ENCODE measurements around the gene NKX6-1.

The NKX6-1 gene

GRCh38 chr4:84494531-84494930 is 4.6 kb downstream of the NKX6-1 start:
- no peak for TF ChIP-seq ZFX (IDR thresholded peaks at IDR 0.05)
- no peak for TF ChIP-seq CTCF (conservative IDR thresholded peaks at IDR 0.05)
- no peak overlapping the region for H3K27ac ChIP-seq

GRCh38 chr4:84494076-84494475 is 5.0 kb downstream of the NKX6-1 start:
- TF ChIP-seq ZFX (IDR thresholded peaks at IDR 0.05) (no peak), CTCF (conservative IDR thresholded peaks at IDR 0.05) (no peak)
- no peak overlapping the region for H3K27ac ChIP-seq

GRCh38 chr4:84493092-84493850 is 5.8 kb downstream of the NKX6-1 start:
- no peak overlapping the region for H3K27ac ChIP-seq
- TF ChIP-seq ZFX (IDR thresholded peaks at IDR 0.05) = no peak
- no peak for TF ChIP-seq CTCF (conservative IDR thresholded peaks at IDR 0.05)

- H3K27ac ChIP-seq = no peak overlapping the region
- no peak for TF ChIP-seq ZFX (IDR thresholded peaks at IDR 0.05)
- TF ChIP-seq CTCF (conservative IDR thresholded peaks at IDR 0.05) = no peak
Measured at GRCh38 chr4:84492737-84493091, 6.4 kb downstream of the NKX6-1 start.

GRCh38 chr4:84492290-84492689 is 6.8 kb downstream of the NKX6-1 start:
- no peak overlapping the region for H3K27ac ChIP-seq
- no peak for TF ChIP-seq ZFX (IDR thresholded peaks at IDR 0.05)
- no peak for TF ChIP-seq CTCF (conservative IDR thresholded peaks at IDR 0.05)

- TF ChIP-seq ZFX (IDR thresholded peaks at IDR 0.05) (no peak), CTCF (conservative IDR thresholded peaks at IDR 0.05) (no peak)
- H3K27ac ChIP-seq = no peak overlapping the region
Measured at GRCh38 chr4:84491481-84491880, 7.6 kb downstream of the NKX6-1 start.

GRCh38 chr4:84490663-84491062 is 8.4 kb downstream of the NKX6-1 start:
- TF ChIP-seq ZFX (IDR thresholded peaks at IDR 0.05) (no peak), CTCF (conservative IDR thresholded peaks at IDR 0.05) (no peak)
- H3K27ac ChIP-seq = no peak overlapping the region

Data from C4-2B (cell line).